DMS79 (cell line): ENCODE measurements around the gene ASPHD2.
"Not testable (repeated sequence)": the region's sequence is repeated elsewhere in the genome, so short reads cannot be mapped to it uniquely, and the experiment has no call there.

Source experiments
- DNase-seq: peaks from one replicate; lab custom pipeline; 2025; lab: John Stamatoyannopoulos, UW

Gene ASPHD2

GRCh38 chr22:26416670-26417276 is 12.3 kb upstream of the ASPHD2 start:
- DNase-seq, result no peak

GRCh38 chr22:26417406-26417805 is 11.7 kb upstream of the ASPHD2 start:
- no peak for DNase-seq

GRCh38 chr22:26418620-26419019 is 10.4 kb upstream of the ASPHD2 start:
- DNase-seq, result no peak

- DNase-seq, result no peak
Observed at GRCh38 chr22:26426924-26427323, 2.1 kb upstream of the ASPHD2 start.

GRCh38 chr22:26429458-26430286 is 612 bp downstream of the ASPHD2 start:
- no peak for DNase-seq

- no peak for DNase-seq
Observed at GRCh38 chr22:26430600-26430999, 1.5 kb downstream of the ASPHD2 start.

- no peak for DNase-seq
Observed at GRCh38 chr22:26431261-26431995, 2.4 kb downstream of the ASPHD2 start.

- no peak for DNase-seq
Observed at GRCh38 chr22:26432619-26433311, 3.7 kb downstream of the ASPHD2 start.

- DNase-seq, result no peak
Observed at GRCh38 chr22:26433805-26434204, 4.7 kb downstream of the ASPHD2 start.

- DNase-seq, result no peak
Observed at GRCh38 chr22:26435327-26436093, 6.5 kb downstream of the ASPHD2 start.

- DNase-seq, result no peak
Observed at GRCh38 chr22:26436903-26437515, 7.9 kb downstream of the ASPHD2 start.

GRCh38 chr22:26437694-26438392 is 8.8 kb downstream of the ASPHD2 start:
- DNase-seq, result no peak

- DNase-seq, result not testable (repeated sequence)
Observed at GRCh38 chr22:26438776-26439175, 9.7 kb downstream of the ASPHD2 start.

- no peak for DNase-seq
Observed at GRCh38 chr22:26439559-26439958, 10.5 kb downstream of the ASPHD2 start.

GRCh38 chr22:26442086-26442756 is 13.2 kb downstream of the ASPHD2 start:
- no peak for DNase-seq

GRCh38 chr22:26443901-26444690 is 15.0 kb downstream of the ASPHD2 start:
- no peak for DNase-seq

GRCh38 chr22:26444777-26445176 is 15.7 kb downstream of the ASPHD2 start:
- peak; percentile 35 for DNase-seq

GRCh38 chr22:26445577-26446275 is 16.7 kb downstream of the ASPHD2 start:
- no peak for DNase-seq
